ENCODE results near the gene SCP2D1. TPM values are rescaled to one million over a fixed set of nuclear protein-coding genes. Genes with fewer than 3 reads are reported as not detected.
"Not testable (repeated sequence)": the region's sequence is repeated elsewhere in the genome, so short reads cannot be mapped to it uniquely, and the experiment has no call there.

SCP2D1 gene
- total RNA-seq: not detected

DNA sequence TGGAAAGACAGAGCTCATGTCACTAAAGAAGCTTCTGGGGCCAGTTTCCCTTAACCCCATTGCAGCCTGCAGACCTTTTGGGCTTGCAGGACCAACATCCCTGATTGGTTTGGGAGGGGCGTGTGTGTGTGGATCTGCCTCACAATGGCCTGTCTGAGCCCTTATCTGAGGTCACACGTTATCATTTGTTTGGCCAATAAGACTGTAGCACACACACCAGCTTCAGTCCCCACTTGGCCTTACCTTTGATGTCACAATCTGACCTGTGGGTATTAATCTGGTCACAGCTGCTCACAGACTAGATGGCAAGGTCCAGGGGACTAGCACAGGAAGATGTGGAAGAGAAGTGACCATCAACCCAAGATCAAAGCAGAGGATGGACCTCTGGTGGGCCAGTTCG, at the start of gene SCP2D1:
Gene SCP2D1 (plus strand): TSS at position 301 of the 400 bp plus-strand sequence. CDS start 33 bp downstream, at position 334.
- Histone ChIP-seq H3K27me3 (ENCODE audit: insufficient read depth, low read length) (no peaks in the 10 kb centered on the region), H3K9me3 (ENCODE audit: low read depth, low read length) (no peaks in the 10 kb centered on the region), H3K4me3 (ENCODE audit: low read length) (no peak within 1 kb of the TSS), H3K4me1 (ENCODE audit: insufficient read depth, low read length) (no peaks in the 10 kb centered on the region)

DNA sequence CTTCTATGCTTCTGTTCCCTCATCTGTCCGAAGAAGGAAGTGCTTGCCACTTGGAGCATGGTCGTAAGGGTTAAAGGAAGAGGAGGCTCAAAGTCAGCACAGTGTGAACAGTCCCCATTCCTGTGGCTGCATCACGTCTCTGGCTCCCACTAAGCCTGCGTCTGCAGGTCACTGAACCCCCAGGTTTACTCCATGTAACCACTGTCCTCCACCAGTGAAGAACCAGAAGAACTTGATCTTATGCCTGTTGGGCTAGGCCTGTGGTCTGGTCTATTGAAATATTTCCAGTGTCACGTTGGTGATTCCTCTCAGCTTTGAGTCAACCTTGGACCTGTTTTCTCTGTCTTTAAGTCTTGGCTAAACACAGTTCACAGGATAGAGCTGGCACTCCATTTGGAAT, 45.9 kb upstream of the SCP2D1 start:
- Histone ChIP-seq H3K27me3 (ENCODE audit: insufficient read depth, low read length) (no peaks in the 10 kb centered on the region), H3K9me3 (ENCODE audit: low read depth, low read length) (no peaks in the 10 kb centered on the region), H3K4me3 (ENCODE audit: low read length) (no peak overlapping the region), H3K4me1 (ENCODE audit: insufficient read depth, low read length) (no peaks in the 10 kb centered on the region)

DNA sequence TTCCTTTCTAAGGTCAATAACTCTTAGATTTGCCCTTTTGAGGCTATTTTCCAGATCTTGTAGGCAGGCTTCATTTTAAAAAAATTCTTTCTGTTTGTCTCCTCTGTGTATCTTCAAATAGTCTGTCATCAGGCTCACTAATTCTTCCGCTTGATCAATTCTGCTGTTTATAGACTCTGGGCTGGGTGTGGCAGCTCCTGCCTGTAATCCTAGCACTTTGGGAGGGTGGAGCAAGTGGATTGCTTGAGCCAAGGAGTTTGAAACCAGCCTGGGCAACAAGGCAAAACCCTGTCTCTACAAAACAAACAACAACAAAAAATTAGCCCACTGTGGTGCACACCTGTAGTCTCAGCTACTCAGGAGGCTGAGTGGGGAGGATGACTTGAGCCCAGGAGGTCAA, 40.0 kb upstream of the SCP2D1 start:
- H3K4me3 ChIP-seq (ENCODE audit: low read length): no peak overlapping the region
- no peaks in the 10 kb centered on the region for H3K9me3 ChIP-seq (ENCODE audit: low read depth, low read length)
- no peaks in the 10 kb centered on the region for H3K27me3 ChIP-seq (ENCODE audit: insufficient read depth, low read length)
- H3K4me1 ChIP-seq (ENCODE audit: insufficient read depth, low read length): no peaks in the 10 kb centered on the region

DNA sequence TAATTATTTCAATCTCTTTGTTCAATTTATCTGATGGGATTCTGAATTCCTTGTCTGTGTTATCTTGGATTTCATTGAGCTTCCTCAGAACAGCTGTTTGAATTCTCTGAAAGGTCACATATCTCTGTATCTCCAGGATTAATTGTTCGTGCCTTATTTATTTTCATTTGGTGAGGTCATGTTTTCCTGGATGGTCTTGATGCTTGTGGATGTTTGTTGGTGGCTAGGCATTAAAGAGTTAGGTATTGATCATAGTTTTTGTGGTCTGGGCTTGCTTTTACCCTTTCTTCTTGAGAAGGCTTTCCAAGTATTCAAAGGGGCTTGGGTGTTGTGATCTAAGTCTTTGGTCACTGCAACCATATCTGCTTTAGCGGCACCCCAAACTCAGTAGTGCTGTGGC, 39.4 kb upstream of the SCP2D1 start:
- Histone ChIP-seq H3K9me3 (ENCODE audit: low read depth, low read length) (no peaks in the 10 kb centered on the region), H3K4me1 (ENCODE audit: insufficient read depth, low read length) (no peaks in the 10 kb centered on the region), H3K4me3 (ENCODE audit: low read length) (no peak overlapping the region), H3K27me3 (ENCODE audit: insufficient read depth, low read length) (no peaks in the 10 kb centered on the region)

DNA sequence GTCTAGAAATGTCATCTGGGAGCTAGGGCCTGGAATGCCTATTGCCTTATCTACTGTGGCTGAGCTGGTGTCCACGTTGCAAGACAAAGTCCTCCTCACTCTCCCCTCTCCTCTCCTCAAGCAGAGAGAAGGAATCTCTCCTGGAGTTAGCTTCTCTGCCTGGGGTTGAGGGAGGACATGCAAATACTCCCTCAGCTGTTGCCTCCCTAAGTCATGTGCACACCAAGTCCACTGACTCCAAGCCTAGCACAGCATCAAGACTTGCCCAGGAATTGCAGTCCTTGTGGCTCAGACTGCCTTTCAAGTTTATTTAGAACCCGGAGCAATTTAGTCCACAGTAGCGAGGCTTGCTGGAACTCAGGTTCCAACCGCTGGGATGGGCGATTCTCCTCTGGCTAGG, 38.0 kb upstream of the SCP2D1 start:
- no peaks in the 10 kb centered on the region for H3K27me3 ChIP-seq (ENCODE audit: insufficient read depth, low read length)
- no peaks in the 10 kb centered on the region for H3K4me1 ChIP-seq (ENCODE audit: insufficient read depth, low read length)
- H3K9me3 ChIP-seq (ENCODE audit: low read depth, low read length): no peaks in the 10 kb centered on the region
- no peak overlapping the region for H3K4me3 ChIP-seq (ENCODE audit: low read length)

DNA sequence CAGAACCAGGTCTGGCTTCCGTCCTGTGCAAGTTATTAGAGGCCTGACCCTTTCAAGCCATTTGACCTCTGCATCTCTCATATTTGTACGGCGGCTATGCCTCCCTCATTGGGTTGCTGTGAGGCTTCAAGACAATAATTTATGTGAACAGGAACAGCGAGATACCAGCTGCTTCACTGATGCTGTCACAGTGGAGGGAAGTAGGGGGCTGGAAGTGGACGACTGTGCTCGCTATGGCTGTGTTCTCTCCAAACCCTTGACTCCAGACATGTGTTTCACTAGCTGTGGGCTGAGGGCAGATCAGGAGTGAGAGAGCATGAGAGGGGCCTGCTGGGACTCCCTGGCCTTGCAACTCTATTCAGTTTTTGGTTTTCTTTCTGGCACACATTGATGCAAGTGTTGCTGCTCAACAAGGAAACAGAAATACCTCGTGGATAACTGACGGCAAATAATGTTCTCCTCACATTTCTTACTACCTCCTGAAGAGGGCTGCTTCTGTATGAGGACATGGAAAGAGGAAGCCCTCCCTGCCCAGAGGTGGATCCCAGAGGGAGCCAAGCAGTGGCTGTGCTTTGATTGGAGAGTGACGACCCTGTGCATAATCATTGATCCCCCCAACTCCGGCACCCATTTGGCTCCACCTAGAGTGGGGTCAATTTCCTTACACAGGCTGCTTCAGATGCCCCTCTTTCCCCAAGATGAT, 34.7 kb upstream of the SCP2D1 start:
- no peak overlapping the region for H3K4me3 ChIP-seq (ENCODE audit: low read length)
- no peaks in the 10 kb centered on the region for H3K4me1 ChIP-seq (ENCODE audit: insufficient read depth, low read length)
- H3K9me3 ChIP-seq (ENCODE audit: low read depth, low read length): no peaks in the 10 kb centered on the region
- no peaks in the 10 kb centered on the region for H3K27me3 ChIP-seq (ENCODE audit: insufficient read depth, low read length)

DNA sequence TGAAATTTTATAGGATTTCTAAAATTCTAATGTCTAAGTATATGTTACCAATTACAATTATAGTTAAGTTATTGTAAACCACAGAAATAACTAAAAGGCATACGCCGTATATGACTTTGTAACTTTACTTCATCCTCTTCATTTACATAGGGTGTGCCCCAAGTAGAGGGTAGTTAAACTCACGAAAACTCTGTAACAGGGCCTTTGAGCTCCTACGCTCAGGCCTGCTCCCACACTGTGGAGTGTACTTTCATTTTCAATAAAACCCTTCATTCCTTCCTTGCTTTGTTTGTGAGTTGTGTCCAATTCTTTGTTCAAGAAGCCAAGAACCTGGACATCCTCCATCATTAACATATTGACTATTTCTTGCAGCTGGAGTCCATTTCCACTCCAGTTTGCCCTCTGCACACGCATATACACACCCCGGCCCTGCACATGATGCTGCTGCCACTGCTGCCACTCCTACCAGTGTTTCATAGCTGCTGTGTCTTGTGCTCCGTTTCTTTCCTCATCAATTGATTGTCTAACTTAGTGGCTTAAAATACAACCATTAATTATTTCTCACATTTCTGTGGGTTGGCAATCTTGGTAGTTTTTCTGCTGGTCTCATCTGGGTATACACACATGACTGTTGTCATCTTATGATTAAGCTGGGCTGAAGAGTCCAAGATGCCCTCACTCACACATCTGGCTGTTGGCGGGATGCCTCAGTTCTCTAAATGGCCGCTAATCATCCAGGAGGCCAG, 33.0 kb upstream of the SCP2D1 start:
- H3K27me3 ChIP-seq (ENCODE audit: insufficient read depth, low read length): no peaks in the 10 kb centered on the region
- H3K4me3 ChIP-seq (ENCODE audit: low read length): no peak overlapping the region
- H3K4me1 ChIP-seq (ENCODE audit: insufficient read depth, low read length): no peaks in the 10 kb centered on the region
- H3K9me3 ChIP-seq (ENCODE audit: low read depth, low read length): no peaks in the 10 kb centered on the region

DNA sequence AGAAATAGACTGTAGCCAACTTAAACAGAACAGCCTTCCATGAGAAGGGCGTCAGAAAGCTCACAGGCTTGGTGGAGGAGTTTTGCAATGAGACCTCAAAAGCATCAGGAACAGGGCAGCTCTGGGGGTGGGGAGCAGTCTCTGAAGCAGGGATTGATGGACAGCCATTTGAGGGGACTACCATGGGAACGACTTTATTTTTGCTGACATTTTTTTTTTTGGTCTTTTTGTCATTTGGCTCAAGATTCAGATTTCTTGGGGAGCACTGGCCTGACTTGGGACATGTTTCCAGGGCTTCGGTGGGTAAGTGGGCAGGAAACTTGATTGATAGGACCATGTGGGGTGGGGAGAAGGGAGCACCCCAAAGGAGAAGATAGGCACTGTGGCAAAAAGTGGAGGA, 32.1 kb upstream of the SCP2D1 start:
- Histone ChIP-seq H3K4me1 (ENCODE audit: insufficient read depth, low read length) (no peaks in the 10 kb centered on the region), H3K27me3 (ENCODE audit: insufficient read depth, low read length) (no peaks in the 10 kb centered on the region), H3K9me3 (ENCODE audit: low read depth, low read length) (no peaks in the 10 kb centered on the region), H3K4me3 (ENCODE audit: low read length) (no peak overlapping the region)

DNA sequence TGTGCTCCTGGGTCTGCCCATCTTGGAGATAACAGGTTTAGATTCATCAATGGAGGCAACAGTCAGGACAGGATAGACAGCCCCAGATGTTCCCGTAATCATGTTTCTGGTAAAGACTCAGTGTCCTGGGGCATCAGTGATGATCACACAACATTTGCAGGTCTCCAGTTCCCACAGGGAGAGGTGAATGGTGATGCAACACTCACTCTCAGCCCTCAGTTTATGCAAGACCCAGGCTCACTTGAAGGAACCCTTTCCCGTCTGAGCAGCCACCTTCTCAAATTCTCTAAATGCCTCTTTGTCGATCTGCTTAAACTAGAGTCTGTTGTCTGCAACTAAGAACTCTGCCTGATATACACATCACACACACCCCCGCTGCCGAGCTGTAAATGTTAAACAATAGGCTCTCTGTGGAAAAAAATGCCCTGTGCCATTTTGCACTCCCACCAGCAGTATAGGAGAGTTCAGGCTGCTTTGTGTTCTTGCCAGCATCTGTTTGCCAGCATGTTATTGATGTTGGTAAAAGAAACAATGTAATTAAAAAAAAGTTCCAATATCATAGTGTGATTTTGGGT, 30.1 kb upstream of the SCP2D1 start:
- H3K9me3 ChIP-seq (ENCODE audit: low read depth, low read length): no peaks in the 10 kb centered on the region
- H3K27me3 ChIP-seq (ENCODE audit: insufficient read depth, low read length): peaks cover 4% of the 10 kb centered on the region
- H3K4me1 ChIP-seq (ENCODE audit: insufficient read depth, low read length): no peaks in the 10 kb centered on the region
- no peak overlapping the region for H3K4me3 ChIP-seq (ENCODE audit: low read length)

DNA sequence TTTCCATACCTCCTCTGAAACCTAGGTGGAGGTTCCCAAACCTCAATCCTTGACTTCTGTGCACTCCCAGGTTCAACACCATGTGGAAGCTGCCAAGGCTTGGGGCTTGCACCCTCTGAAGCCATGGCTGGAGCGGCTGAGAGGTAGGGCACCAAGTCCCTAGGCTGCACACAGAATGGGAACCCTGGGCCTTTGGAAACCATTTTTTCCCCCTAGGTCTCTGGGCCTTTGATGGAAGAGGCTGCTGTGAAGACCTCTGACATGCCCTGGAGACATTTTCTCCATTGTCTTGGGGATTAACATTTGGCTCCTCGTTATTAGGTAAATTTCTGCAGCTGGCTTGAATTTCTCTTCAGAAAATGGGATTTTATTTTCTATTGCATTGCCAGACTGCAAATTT, 26.5 kb upstream of the SCP2D1 start:
- H3K9me3 ChIP-seq (ENCODE audit: low read depth, low read length); H3K4me3 ChIP-seq (ENCODE audit: low read length); H3K4me1 ChIP-seq (ENCODE audit: insufficient read depth, low read length); H3K27me3 ChIP-seq (ENCODE audit: insufficient read depth, low read length): not testable (repeated sequence)

DNA sequence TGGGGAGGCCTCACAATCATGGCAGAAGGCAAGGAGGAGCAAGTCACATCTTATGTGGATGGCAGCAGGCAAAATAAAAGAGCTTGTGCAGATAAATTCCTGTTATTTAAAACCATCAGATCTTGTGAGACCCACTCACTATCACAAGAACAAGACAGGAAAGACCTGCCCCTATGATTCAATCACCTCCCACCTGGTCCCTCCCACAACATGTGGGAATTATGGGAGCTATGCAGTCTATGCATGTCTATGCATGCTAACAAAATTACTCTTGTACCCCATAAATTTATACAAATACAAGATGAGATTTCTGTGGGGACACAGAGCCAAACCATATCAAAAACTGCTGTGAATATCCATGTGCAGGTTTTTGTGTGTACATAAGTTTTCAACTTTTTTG, 25.6 kb upstream of the SCP2D1 start:
- no peaks in the 10 kb centered on the region for H3K9me3 ChIP-seq (ENCODE audit: low read depth, low read length)
- H3K4me1 ChIP-seq (ENCODE audit: insufficient read depth, low read length): no peaks in the 10 kb centered on the region
- peaks cover 7% of the 10 kb centered on the region for H3K27me3 ChIP-seq (ENCODE audit: insufficient read depth, low read length)
- no peak overlapping the region for H3K4me3 ChIP-seq (ENCODE audit: low read length)

DNA sequence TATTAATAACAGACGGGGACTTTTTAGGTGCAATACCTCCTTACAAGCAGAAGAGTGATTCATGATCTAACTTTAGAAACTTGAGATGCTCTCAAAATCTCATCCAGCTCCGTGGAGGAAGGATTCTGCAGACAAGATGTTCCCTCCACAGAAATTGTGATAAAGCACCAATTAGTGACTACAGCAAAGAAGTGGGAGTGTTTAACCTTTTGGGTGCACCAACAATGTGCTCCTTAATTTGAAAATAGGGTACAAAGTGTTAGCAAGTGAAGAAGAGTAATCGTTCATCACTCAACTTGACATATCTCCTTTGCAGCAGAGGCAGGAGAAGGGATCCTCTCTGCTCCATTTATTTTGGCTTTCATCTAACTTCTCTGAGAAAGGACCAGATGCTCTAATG, 22.8 kb upstream of the SCP2D1 start:
- Histone ChIP-seq H3K9me3 (ENCODE audit: low read depth, low read length) (no peaks in the 10 kb centered on the region), H3K4me1 (ENCODE audit: insufficient read depth, low read length) (peaks cover 6% of the 10 kb centered on the region)

DNA sequence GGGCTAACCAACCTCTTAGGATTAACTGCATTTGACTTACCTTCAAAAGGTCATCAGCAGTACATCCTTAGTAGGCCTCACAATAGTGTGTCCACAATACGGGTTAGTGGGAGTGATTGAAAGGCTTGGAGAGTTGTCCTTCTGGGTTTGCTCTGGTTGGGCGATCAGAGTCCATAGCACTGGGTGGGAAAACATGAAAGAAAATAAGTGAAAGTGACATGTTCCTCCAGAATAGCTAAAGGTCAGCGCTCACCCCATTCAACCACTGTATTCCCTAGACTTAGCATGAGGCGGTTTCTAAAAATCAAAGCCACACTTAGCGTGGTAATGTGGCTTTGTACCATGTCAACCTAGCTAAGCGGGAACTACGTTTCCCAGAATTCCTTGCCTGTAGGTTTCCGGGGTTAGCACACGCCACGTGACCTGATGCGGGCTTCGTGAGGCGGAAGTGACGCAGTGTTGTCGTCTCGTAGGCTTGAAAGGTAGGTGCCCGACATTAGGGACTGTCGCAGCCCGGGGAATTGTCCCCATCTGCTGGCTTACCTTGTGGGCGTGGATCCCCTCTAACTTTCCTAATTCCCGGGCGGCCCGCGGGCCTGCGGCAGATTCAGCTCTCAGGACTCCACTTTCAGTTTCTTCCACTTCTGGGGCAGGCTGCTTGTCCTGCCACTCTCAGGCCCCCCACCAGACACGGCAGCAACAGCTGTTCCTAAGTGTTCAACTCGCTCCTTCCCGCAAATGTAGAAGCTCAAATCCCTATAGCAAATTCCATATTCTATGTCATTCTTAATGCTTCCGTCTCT, 19.8 kb upstream of the SCP2D1 start:
- peaks cover 6% of the 10 kb centered on the region for H3K4me1 ChIP-seq (ENCODE audit: insufficient read depth, low read length)
- peak overlapping the region; percentile 60 for H3K4me3 ChIP-seq (ENCODE audit: low read length)
- H3K27me3 ChIP-seq (ENCODE audit: insufficient read depth, low read length): peaks cover 3% of the 10 kb centered on the region
- H3K9me3 ChIP-seq (ENCODE audit: low read depth, low read length): no peaks in the 10 kb centered on the region

More for the DNA sequence above, 22.8 kb upstream of the SCP2D1 start:
- Histone ChIP-seq H3K4me3 (ENCODE audit: low read length) (no peak overlapping the region), H3K27me3 (ENCODE audit: insufficient read depth, low read length) (peaks cover 7% of the 10 kb centered on the region)

DNA sequence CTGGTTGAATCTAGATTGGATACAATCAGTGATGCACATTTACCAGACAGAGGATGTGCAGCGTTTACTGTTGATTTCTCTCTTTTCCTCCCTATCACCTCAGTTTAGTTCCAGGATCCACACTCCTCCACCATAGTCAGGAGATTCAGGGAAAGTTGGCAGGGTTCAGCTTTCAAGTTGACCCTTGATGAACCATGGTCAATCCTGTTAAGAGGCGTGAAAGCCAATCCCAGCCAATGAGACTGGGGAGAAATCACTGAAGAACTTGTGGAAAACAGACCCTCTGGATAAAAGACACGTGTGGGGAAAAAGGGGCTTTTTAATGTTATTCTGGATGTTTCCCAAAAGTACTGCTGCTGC, 19.2 kb upstream of the SCP2D1 start:
- Histone ChIP-seq H3K4me1 (ENCODE audit: insufficient read depth, low read length) (peaks cover 6% of the 10 kb centered on the region), H3K4me3 (ENCODE audit: low read length) (peak overlapping the region; percentile 60), H3K9me3 (ENCODE audit: low read depth, low read length) (no peaks in the 10 kb centered on the region), H3K27me3 (ENCODE audit: insufficient read depth, low read length) (peaks cover 2% of the 10 kb centered on the region)

DNA sequence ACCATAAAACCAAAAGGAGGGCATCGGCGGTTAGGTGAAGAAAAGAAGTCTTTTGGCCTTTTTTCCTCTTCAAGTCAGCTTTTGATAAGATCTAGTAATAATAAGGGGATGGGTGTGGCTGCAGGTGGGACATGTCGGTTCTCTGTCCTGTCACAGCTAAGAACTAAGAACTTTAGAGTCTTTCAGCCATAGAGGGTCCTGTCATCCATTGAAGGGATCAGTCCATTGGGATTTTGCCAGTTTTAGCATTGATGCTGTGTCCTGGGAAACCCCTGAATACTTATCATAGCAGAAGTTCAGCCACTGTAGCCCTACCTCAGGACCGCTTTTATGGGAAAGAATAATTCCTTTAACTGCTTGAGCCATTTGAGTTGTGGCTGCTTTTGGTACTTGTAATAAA, 18.2 kb upstream of the SCP2D1 start:
- Histone ChIP-seq H3K4me1 (ENCODE audit: insufficient read depth, low read length) (peaks cover 6% of the 10 kb centered on the region), H3K9me3 (ENCODE audit: low read depth, low read length) (no peaks in the 10 kb centered on the region), H3K4me3 (ENCODE audit: low read length) (no peak overlapping the region), H3K27me3 (ENCODE audit: insufficient read depth, low read length) (no peaks in the 10 kb centered on the region)
